ENCODE data around the gene GJA5.

The GJA5 gene

GRCh38 chr1:147760481-147761260 is at the start of gene GJA5:
Gene GJA5, minus strand, starts transcription at chr1:147760602. Its CDS starts 1,364 bp downstream, at chr1:147759238.
- DNase-seq, result no peak

- no peak for DNase-seq
Observed at GRCh38 chr1:147809236-147809635, 48.8 kb upstream of the GJA5 start.

GRCh38 chr1:147808025-147808424 is 47.6 kb upstream of the GJA5 start:
- no peak for DNase-seq

GRCh38 chr1:147807405-147807804 is 47.0 kb upstream of the GJA5 start:
- no peak for DNase-seq

- no peak for DNase-seq
Observed at GRCh38 chr1:147804942-147805723, 44.7 kb upstream of the GJA5 start.

- no peak for DNase-seq
Observed at GRCh38 chr1:147800804-147801203, 40.4 kb upstream of the GJA5 start.

- DNase-seq, result no peak
Observed at GRCh38 chr1:147798731-147799130, 38.3 kb upstream of the GJA5 start.

GRCh38 chr1:147794570-147794969 is 34.2 kb upstream of the GJA5 start:
- no peak for DNase-seq

- DNase-seq, result no peak
Observed at GRCh38 chr1:147791876-147792275, 31.5 kb upstream of the GJA5 start.

GRCh38 chr1:147787765-147788164 is 27.4 kb upstream of the GJA5 start:
- no peak for DNase-seq

- DNase-seq, result no peak
Observed at GRCh38 chr1:147786536-147786935, 26.1 kb upstream of the GJA5 start.

GRCh38 chr1:147785794-147786506 is 25.5 kb upstream of the GJA5 start:
- DNase-seq, result no peak

- DNase-seq, result no peak
Observed at GRCh38 chr1:147784941-147785340, 24.5 kb upstream of the GJA5 start.

- DNase-seq, result no peak
Observed at GRCh38 chr1:147781056-147781471, 20.7 kb upstream of the GJA5 start.

- DNase-seq, result no peak
Observed at GRCh38 chr1:147777694-147778093, 17.3 kb upstream of the GJA5 start.

- DNase-seq, result no peak
Observed at GRCh38 chr1:147773215-147773715, 12.9 kb upstream of the GJA5 start.

- DNase-seq, result no peak
Observed at GRCh38 chr1:147772570-147772969, 12.2 kb upstream of the GJA5 start.

GRCh38 chr1:147771226-147772125 is 11.1 kb upstream of the GJA5 start:
- DNase-seq, result no peak

- DNase-seq, result no peak
Observed at GRCh38 chr1:147769106-147769505, 8.7 kb upstream of the GJA5 start.

- no peak for DNase-seq
Observed at GRCh38 chr1:147768582-147768981, 8.2 kb upstream of the GJA5 start.

- DNase-seq, result no peak
Observed at GRCh38 chr1:147768101-147768500, 7.7 kb upstream of the GJA5 start.
